SK-N-SH treated with all-trans-retinoic acid at 6 μM for 48 hours (cell line): ENCODE measurements around the gene RALGPS1.

Experiments
- ATAC-seq: fragments of 200-7000 bp; cut with Tn5 transposase; 3 replicates; pipeline ENCODE4 v1.9.1; 2020; ENCODE audit warnings: mild to moderate bottlenecking, moderate library complexity
- ARNTL ChIP-seq: fragments of 450-650 bp; formaldehyde crosslinking; IDR thresholded peaks from 2 replicates; pipeline ENCODE4 v1.5.0; 2020; ENCODE audit warnings: low read depth, mild to moderate bottlenecking, moderate library complexity, borderline replicate concordance
- BACH2 ChIP-seq: fragments of 250-450 bp; sonication (Bioruptor Pico); IDR thresholded peaks from 2 replicates; pipeline ENCODE4 v1.9.0; 2021; ENCODE audit warnings: mild to moderate bottlenecking, borderline replicate concordance
- CSDC2 ChIP-seq: fragments of 250-450 bp; sonication (Bioruptor Pico); IDR thresholded peaks from 2 replicates; pipeline ENCODE4 v1.5.0; 2020; ENCODE audit warnings: mild to moderate bottlenecking, moderate library complexity
- ESRRG ChIP-seq: fragments of 250-450 bp; sonication (Bioruptor Pico); IDR thresholded peaks from 2 replicates; pipeline ENCODE4 v1.6.1; 2021; ENCODE audit warnings: mild to moderate bottlenecking
- GLIS3 ChIP-seq: fragments of 250-450 bp; sonication (Bioruptor Pico); IDR thresholded peaks from 2 replicates; pipeline ENCODE4 v1.5.0; 2020; ENCODE audit warnings: mild to moderate bottlenecking, moderate library complexity
- ISL1 ChIP-seq: fragments of 250-450 bp; sonication (Bioruptor Pico); IDR thresholded peaks from 2 replicates; pipeline ENCODE4 v2.1.2; 2022; ENCODE audit warnings: mild to moderate bottlenecking, moderate library complexity
- OSR1 ChIP-seq: fragments of 250-450 bp; sonication (Bioruptor Pico); IDR thresholded peaks from 2 replicates; pipeline ENCODE4 v1.8.0; 2022; ENCODE audit warnings: moderate library complexity, mild to moderate bottlenecking, inconsistent platforms
- PATZ1 ChIP-seq: fragments of 250-450 bp; sonication (Bioruptor Pico); IDR thresholded peaks from 2 replicates; pipeline ENCODE4 v1.8.0; 2020; ENCODE audit warnings: mild to moderate bottlenecking, moderate library complexity, borderline replicate concordance
- PPARA ChIP-seq: fragments of 250-450 bp; sonication (Bioruptor Pico); IDR thresholded peaks from 2 replicates; pipeline ENCODE4 v1.5.0; 2020; ENCODE audit warnings: mild to moderate bottlenecking, borderline replicate concordance
- RARB ChIP-seq: fragments of 250-450 bp; sonication (Bioruptor Pico); IDR thresholded peaks from 2 replicates; pipeline ENCODE4 v1.8.0; 2021; ENCODE audit warnings: mild to moderate bottlenecking, moderate library complexity
- SNAI2 ChIP-seq: fragments of 250-450 bp; sonication (Bioruptor Pico); IDR thresholded peaks from 2 replicates; pipeline ENCODE4 v1.5.0; 2020; ENCODE audit warnings: mild to moderate bottlenecking, moderate library complexity
- TCF4 ChIP-seq: fragments of 250-450 bp; sonication (Bioruptor Pico); IDR thresholded peaks from 2 replicates; pipeline ENCODE4 v1.8.0; 2021; ENCODE audit warnings: mild to moderate bottlenecking, moderate library complexity, borderline replicate concordance
- TOX ChIP-seq: fragments of 250-450 bp; sonication (Bioruptor Pico); IDR thresholded peaks from 2 replicates; pipeline ENCODE4 v1.8.0; 2021; ENCODE audit warnings: mild to moderate bottlenecking, moderate library complexity, borderline replicate concordance
- TSHZ2 ChIP-seq: fragments of 250-450 bp; sonication (Bioruptor Pico); IDR thresholded peaks from 2 replicates; pipeline ENCODE4 v1.5.0; 2020; ENCODE audit warnings: mild to moderate bottlenecking, moderate library complexity
- ZFP3 ChIP-seq: fragments of 250-450 bp; sonication (Bioruptor Pico); IDR thresholded peaks from 2 replicates; pipeline ENCODE4 v1.5.0; 2020; ENCODE audit warnings: mild to moderate bottlenecking, moderate library complexity
- ZFP30 ChIP-seq: fragments of 450-650 bp; formaldehyde crosslinking; IDR thresholded peaks from 2 replicates; pipeline ENCODE4 v1.5.0; 2022; ENCODE audit warnings: mild to moderate bottlenecking, moderate library complexity
- ZNF565 ChIP-seq: fragments of 450-650 bp; formaldehyde crosslinking; conservative IDR thresholded peaks from 2 replicates; pipeline ENCODE4 v1.5.0; 2020; ENCODE audit warnings: low read depth, mild to moderate bottlenecking, moderate library complexity
- ZNF70 ChIP-seq: fragments of 450-650 bp; formaldehyde crosslinking; IDR thresholded peaks from 2 replicates; pipeline ENCODE4 v1.5.0; 2020; ENCODE audit warnings: mild to moderate bottlenecking, moderate library complexity
- ZNF8 ChIP-seq: fragments of 450-650 bp; formaldehyde crosslinking; IDR thresholded peaks from 2 replicates; pipeline ENCODE4 v1.5.0; 2020; ENCODE audit warnings: mild to moderate bottlenecking, moderate library complexity
- TF ChIP-seq, protein P1 (sequence below): fragments of 250-450 bp; sonication (Bioruptor Pico); IDR thresholded peaks from 2 replicates; pipeline ENCODE4 v1.5.1; 2021; ENCODE audit warnings: mild to moderate bottlenecking, moderate library complexity
- TF ChIP-seq, protein P2 (sequence below): fragments of 250-450 bp; sonication (Bioruptor Pico); IDR thresholded peaks from 2 replicates; pipeline ENCODE4 v1.5.1; 2020; ENCODE audit warnings: low read depth, mild to moderate bottlenecking, moderate library complexity

The RALGPS1 gene

GRCh38 chr9:127175764-127176163, 261.2 kb downstream of the RALGPS1 start:
- no peak for ATAC-seq
- TF ChIP-seq OSR1 (CRISPR knock-in tag) (no peak), TCF4 (CRISPR knock-in tag) (no peak), PATZ1 (no peak), PPARA (CRISPR knock-in tag) (no peak), ZFP30 (CRISPR knock-in tag) (no peak), BACH2 (no peak), TOX (no peak), TSHZ2 (no peak)

GRCh38 chr9:127176631-127177030, 262.0 kb downstream of the RALGPS1 start:
- no peak for TF ChIP-seq TSHZ2
- no peak for TF ChIP-seq PPARA (CRISPR knock-in tag)
- no peak for TF ChIP-seq ZNF8
- no peak for TF ChIP-seq ESRRG
- TF ChIP-seq ZFP3 (CRISPR knock-in tag) = no peak
- no peak for TF ChIP-seq TCF4 (CRISPR knock-in tag)
- TF ChIP-seq RARB (CRISPR knock-in tag) = no peak
- TF ChIP-seq GLIS3 (CRISPR knock-in tag) = no peak
- TF ChIP-seq ZNF70 (CRISPR knock-in tag) = no peak
- TF ChIP-seq TOX = no peak
- TF ChIP-seq ZNF565 (CRISPR knock-in tag) = no peak
- TF ChIP-seq ARNTL (CRISPR knock-in tag) = no peak
- no peak for TF ChIP-seq ZFP30 (CRISPR knock-in tag)
- TF ChIP-seq OSR1 (CRISPR knock-in tag) = no peak
- TF ChIP-seq ISL1 (CRISPR knock-in tag) = no peak
- ATAC-seq = no peak

DNA sequence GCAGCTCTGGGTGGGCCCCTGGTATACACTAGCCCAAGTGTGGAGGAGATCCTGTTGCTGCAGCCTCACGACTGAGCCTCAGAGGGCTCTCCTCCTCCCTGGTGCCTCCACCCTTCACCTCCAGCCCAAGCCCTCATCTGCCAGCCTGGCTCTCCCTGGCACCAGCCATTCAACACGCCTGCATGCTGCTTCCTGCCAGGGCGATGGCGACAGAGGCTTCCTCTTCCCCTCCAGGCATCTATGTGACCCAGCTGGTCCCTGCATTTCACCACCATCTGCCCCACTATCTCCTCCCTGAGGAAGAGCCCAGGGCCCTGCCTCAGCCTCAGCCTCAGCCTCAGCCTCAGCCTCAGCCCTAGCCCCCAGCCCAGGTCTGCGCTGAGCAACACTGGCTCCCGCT, 262.6 kb downstream of the RALGPS1 start:
- ATAC-seq = no peak; the same call in 2 of the 3 replicates
- TF ChIP-seq ZNF8 (no peak), CSDC2 (CRISPR knock-in tag) (no peak), BACH2 (no peak), RARB (CRISPR knock-in tag) (no peak), PATZ1 (no peak), TSHZ2 (no peak), TCF4 (CRISPR knock-in tag) (no peak), OSR1 (CRISPR knock-in tag) (no peak), PPARA (CRISPR knock-in tag) (no peak), TOX (no peak), ZNF565 (CRISPR knock-in tag) (no peak), SNAI2 (CRISPR knock-in tag) (no peak), ZFP3 (CRISPR knock-in tag) (no peak), ZNF70 (CRISPR knock-in tag) (no peak)
- TF ChIP-seq, protein P1, sequence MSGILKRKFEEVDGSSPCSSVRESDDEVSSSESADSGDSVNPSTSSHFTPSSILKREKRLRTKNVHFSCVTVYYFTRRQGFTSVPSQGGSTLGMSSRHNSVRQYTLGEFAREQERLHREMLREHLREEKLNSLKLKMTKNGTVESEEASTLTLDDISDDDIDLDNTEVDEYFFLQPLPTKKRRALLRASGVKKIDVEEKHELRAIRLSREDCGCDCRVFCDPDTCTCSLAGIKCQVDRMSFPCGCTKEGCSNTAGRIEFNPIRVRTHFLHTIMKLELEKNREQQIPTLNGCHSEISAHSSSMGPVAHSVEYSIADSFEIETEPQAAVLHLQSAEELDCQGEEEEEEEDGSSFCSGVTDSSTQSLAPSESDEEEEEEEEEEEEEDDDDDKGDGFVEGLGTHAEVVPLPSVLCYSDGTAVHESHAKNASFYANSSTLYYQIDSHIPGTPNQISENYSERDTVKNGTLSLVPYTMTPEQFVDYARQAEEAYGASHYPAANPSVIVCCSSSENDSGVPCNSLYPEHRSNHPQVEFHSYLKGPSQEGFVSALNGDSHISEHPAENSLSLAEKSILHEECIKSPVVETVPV = no peak
- TF ChIP-seq, protein P2, sequence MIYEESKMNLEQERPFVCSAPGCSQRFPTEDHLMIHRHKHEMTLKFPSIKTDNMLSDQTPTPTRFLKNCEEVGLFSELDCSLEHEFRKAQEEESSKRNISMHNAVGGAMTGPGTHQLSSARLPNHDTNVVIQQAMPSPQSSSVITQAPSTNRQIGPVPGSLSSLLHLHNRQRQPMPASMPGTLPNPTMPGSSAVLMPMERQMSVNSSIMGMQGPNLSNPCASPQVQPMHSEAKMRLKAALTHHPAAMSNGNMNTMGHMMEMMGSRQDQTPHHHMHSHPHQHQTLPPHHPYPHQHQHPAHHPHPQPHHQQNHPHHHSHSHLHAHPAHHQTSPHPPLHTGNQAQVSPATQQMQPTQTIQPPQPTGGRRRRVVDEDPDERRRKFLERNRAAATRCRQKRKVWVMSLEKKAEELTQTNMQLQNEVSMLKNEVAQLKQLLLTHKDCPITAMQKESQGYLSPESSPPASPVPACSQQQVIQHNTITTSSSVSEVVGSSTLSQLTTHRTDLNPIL (CRISPR knock-in tag) = no peak
